Testis (tissue), 3 donors: ENCODE data around the gene SLC22A31. TPM values are rescaled to one million over a fixed set of nuclear protein-coding genes. Genes with fewer than 3 reads are reported as not detected.

ENCODE experiments used
- DNase-seq: peaks from one replicate; pipeline ENCODE4 v3.0.0-alpha.2; 2019
- H3K27ac ChIP-seq, 2 donors: fragments of 200-600 bp; sonication (generic); one replicate each; pipeline ENCODE4 v1.5.1; 2019
- H3K27me3 ChIP-seq: fragments of 200-600 bp; sonication (generic); one replicate; pipeline ENCODE4 v1.5.1; 2019
- H3K36me3 ChIP-seq: fragments of 200-600 bp; sonication (generic); one replicate; pipeline ENCODE4 v1.5.1; 2017; ENCODE audit warnings: low read depth; ENCODE audit errors: missing control alignments
- H3K4me1 ChIP-seq: fragments of 200-600 bp; sonication (generic); one replicate; pipeline ENCODE4 v1.5.1; 2019
- H3K4me3 ChIP-seq, 2 donors: fragments of 200-600 bp; sonication (generic); one replicate each; pipeline ENCODE4 v1.5.1; 2017 to 2019
- H3K9me3 ChIP-seq: fragments of 200-600 bp; sonication (generic); one replicate; pipeline ENCODE4 v1.5.1; 2017
- CTCF ChIP-seq, 3 experiments: fragments of 450-650 bp in 2 of 3; fragments of 200-600 bp in 1 of 3; sonication (generic) in 1 of 3; IDR thresholded peaks; one replicate each; pipeline ENCODE4 v1.5.1; 2016 to 2019; ENCODE audit warnings: antibody characterized with exemption in 3 of 3, mild to moderate bottlenecking in 2 of 3, moderate library complexity in 1 of 3
- POLR2A ChIP-seq: fragments of 450-650 bp; IDR thresholded peaks from one replicate; pipeline ENCODE4 v1.6.1; 2017; ENCODE audit warnings: antibody characterized with exemption, mild to moderate bottlenecking, moderate library complexity
- WGBS, 2 donors: methylation state at CpG; one replicate each; pipeline ENCODE4 v1.1.5; 2018; 5-methylcytosine and 5-hydroxymethylcytosine counted together
- intact Hi-C: fragments of 100-400 bp; cut with DNase I; formaldehyde crosslinking; loops from one replicate; pipeline ENCODE4 v1.15.1; 2023; ENCODE audit warnings: low total_unique reads
- polyA plus RNA-seq: library from polyadenylated mRNA; stranded (reverse); fragments of 350-450 nt; fragmentation: Illumina TruSeq; extraction: RNeasy Lipid Tissue Mini Kit (QIAGEN cat#74804); gene quantifications from one replicate; pipeline ENCODE4 v1.2.3, GENCODE V29; 2014; ENCODE audit warnings: low read depth, low replicate concordance; ENCODE audit not compliant: insufficient read depth
- total RNA-seq, 2 donors: library from RNA; depleted of rRNA; stranded (reverse); fragments of >200 nt; gene quantifications; one replicate each; pipeline ENCODE4 v1.2.3, GENCODE V29; 2016

The SLC22A31 gene
- total and polyA plus RNA-seq, 3 donors from 2014 or later: 3.9 to 8.2 (median 6.2) TPM

GRCh38 chr16:89183975-89184676 lies 16.2 kb downstream of the SLC22A31 start:
- H3K27me3 ChIP-seq: no peaks in the 10 kb centered on the region

GRCh38 chr16:89183463-89183862 lies 16.9 kb downstream of the SLC22A31 start:
- TF ChIP-seq CTCF (IDR thresholded peaks at IDR 0.05) (no peak), POLR2A (no peak)
- H3K36me3 ChIP-seq: no peaks in the 10 kb centered on the region
- no peak for DNase-seq
- H3K27ac ChIP-seq: no peak overlapping the region
- no peaks in the 10 kb centered on the region for H3K27me3 ChIP-seq
- no peaks in the 10 kb centered on the region for H3K9me3 ChIP-seq
- no peaks in the 10 kb centered on the region for H3K4me1 ChIP-seq
- WGBS, 2 donors: 45 to 50% methylated on average over 10 to 13 of the region's 13 CpGs
- intact Hi-C loops: no loop called here
- H3K4me3 ChIP-seq: no peak overlapping the region

More at GRCh38 chr16:89183975-89184676, 16.2 kb downstream of the SLC22A31 start:
- no peak overlapping the region for H3K4me3 ChIP-seq
- H3K36me3 ChIP-seq: no peaks in the 10 kb centered on the region
- TF ChIP-seq POLR2A (no peak), CTCF (IDR thresholded peaks at IDR 0.05) (no peak)
- intact Hi-C loops: no loop called here
- H3K4me1 ChIP-seq: no peaks in the 10 kb centered on the region
- no peaks in the 10 kb centered on the region for H3K9me3 ChIP-seq
- WGBS, 2 donors: 75 to 81% methylated on average over 15 to 26 of the region's 26 CpGs
- no peak overlapping the region for H3K27ac ChIP-seq
- DNase-seq: no peak

- H3K27ac ChIP-seq: no peak overlapping the region
- intact Hi-C loops: no loop called here
- WGBS, 2 donors: 81 to 87% methylated on average over 10 to 25 of the region's 25 CpGs
- no peaks in the 10 kb centered on the region for H3K36me3 ChIP-seq
- no peaks in the 10 kb centered on the region for H3K9me3 ChIP-seq
- no peaks in the 10 kb centered on the region for H3K27me3 ChIP-seq
- no peaks in the 10 kb centered on the region for H3K4me1 ChIP-seq
- TF ChIP-seq CTCF (IDR thresholded peaks at IDR 0.05) (no peak), POLR2A (no peak)
- no peak overlapping the region for H3K4me3 ChIP-seq
- DNase-seq: no peak
Measured at GRCh38 chr16:89179656-89180315, 20.6 kb downstream of the SLC22A31 start.

DNA sequence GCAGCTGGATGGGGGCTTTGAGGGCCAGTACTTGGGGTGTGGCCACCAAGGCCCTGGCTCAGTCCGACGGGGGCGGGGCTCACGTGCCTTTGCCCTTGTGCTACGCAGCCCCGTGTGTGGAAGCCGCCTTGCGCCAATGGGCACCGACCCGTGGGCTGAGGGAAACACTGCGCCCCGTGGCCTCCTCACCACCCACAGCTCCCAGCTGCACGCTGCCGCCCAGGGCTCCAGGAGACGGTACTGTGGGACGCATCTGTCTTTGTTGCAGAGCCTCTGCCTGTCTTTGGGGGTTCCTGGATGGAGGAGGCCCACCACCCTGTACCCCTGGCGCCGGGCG lies 21.2 kb downstream of the SLC22A31 start:
- Histone ChIP-seq H3K4me1 (no peaks in the 10 kb centered on the region), H3K4me3 (no peak overlapping the region), H3K27ac (no peak overlapping the region), H3K9me3 (no peaks in the 10 kb centered on the region), H3K36me3 (no peaks in the 10 kb centered on the region), H3K27me3 (no peaks in the 10 kb centered on the region)
- no peak for DNase-seq
- WGBS, 2 donors: 80 to 81% methylated on average over 1 to 19 of the region's 19 CpGs
- TF ChIP-seq CTCF (IDR thresholded peaks at IDR 0.05) (no peak), POLR2A (no peak)
- intact Hi-C loops: no loop called here
